Neural cell (in vitro differentiated cells): ENCODE data around the gene NETO1.

ENCODE experiments used
- CTCF ChIP-seq: fragments of 450-650 bp; IDR thresholded peaks from 2 replicates; pipeline ENCODE4 v1.5.1; 2014; ENCODE audit warnings: antibody characterized with exemption, mild to moderate bottlenecking, moderate library complexity; ENCODE audit not compliant: poor library complexity, severe bottlenecking
- EZH2 ChIP-seq: fragments of 200-600, 300-800 bp; shearing (Covaris generic), sonication (generic); IDR thresholded peaks from 2 replicates; pipeline ENCODE4 v1.6.1; 2014; ENCODE audit warnings: antibody characterized with exemption, low read length, borderline replicate concordance, mild to moderate bottlenecking; ENCODE audit not compliant: insufficient read depth, poor library complexity, severe bottlenecking
- POLR2AphosphoS5 ChIP-seq: IDR thresholded peaks from 2 replicates; pipeline ENCODE4 v1.6.1; 2012
- REST ChIP-seq: IDR thresholded peaks from 2 replicates; pipeline ENCODE4 v1.6.1; 2012; ENCODE audit warnings: borderline replicate concordance
- SMC3 ChIP-seq: fragments of 450-650 bp; conservative IDR thresholded peaks from 2 replicates; pipeline ENCODE4 v1.6.1; 2014; ENCODE audit warnings: antibody characterized with exemption, mild to moderate bottlenecking, moderate library complexity; ENCODE audit not compliant: poor library complexity

- TF ChIP-seq EZH2 (no peak), CTCF (no peak), REST (no peak), POLR2AphosphoS5 (no peak), SMC3 (no peak)
These were observed 48.7 kb downstream of the NETO1 start for GRCh38 chr18:72819050-72819449.
